Hepatocyte (in vitro differentiated cells): ENCODE results near the gene ANP32D.
"Not testable (repeated sequence)": the region's sequence is repeated elsewhere in the genome, so short reads cannot be mapped to it uniquely, and the experiment has no call there.

ENCODE experiments used
- CTCF ChIP-seq: fragments of 200-600 bp; sonication (generic); IDR thresholded peaks from 2 replicates; pipeline ENCODE4 v1.5.1; 2016; ENCODE audit warnings: antibody characterized with exemption, mild to moderate bottlenecking; ENCODE audit not compliant: poor library complexity
- EZH2 ChIP-seq: fragments of 200-600 bp; sonication (generic); IDR thresholded peaks from 2 replicates; pipeline ENCODE4 v1.6.1; 2016; ENCODE audit warnings: antibody characterized with exemption, mild to moderate bottlenecking, borderline replicate concordance

GRCh38 chr12:48469027-48469426 lies 3.3 kb upstream of the ANP32D start:
- not testable (repeated sequence) for TF ChIP-seq CTCF, EZH2
